ENCODE data around the gene MRPL42. TPM values are rescaled to one million over a fixed set of nuclear protein-coding genes. Genes with fewer than 3 reads are reported as not detected.

MRPL42 gene
- total RNA-seq, 2 donors from 2014 or later: 34.7 to 39.9 TPM

GRCh38 chr12:93521225-93522080 is 54.1 kb downstream of the MRPL42 start:
- Mint-ChIP-seq H3K4me3 (no peak overlapping the region), H3K27ac (no peak overlapping the region), H3K36me3 (ENCODE audit: low read depth) (no peaks in the 10 kb centered on the region), H3K27me3 (peaks cover 5% of the 10 kb centered on the region), H3K4me1 (peaks cover 4% of the 10 kb centered on the region)
- no peak for ATAC-seq
- no peaks in the 10 kb centered on the region for H3K9me3 ChIP-seq (ENCODE audit: control insufficient read depth, low read length, poor library complexity, severe bottlenecking)
- no peak for DNase-seq

GRCh38 chr12:93524386-93525133 is 57.2 kb downstream of the MRPL42 start:
- H3K4me1 Mint-ChIP-seq: peaks cover 5% of the 10 kb centered on the region
- no peak for ATAC-seq
- H3K27ac Mint-ChIP-seq: no peak overlapping the region

GRCh38 chr12:93526786-93527428 is 59.6 kb downstream of the MRPL42 start:
- ATAC-seq (no peak), DNase-seq (no peak)
- H3K9me3 ChIP-seq (ENCODE audit: control insufficient read depth, low read length, poor library complexity, severe bottlenecking): no peaks in the 10 kb centered on the region
- Mint-ChIP-seq H3K4me3 (no peak overlapping the region), H3K27me3 (peaks cover 5% of the 10 kb centered on the region), H3K27ac (no peak overlapping the region), H3K36me3 (ENCODE audit: low read depth) (no peaks in the 10 kb centered on the region), H3K4me1 (peaks cover 12% of the 10 kb centered on the region)

More at GRCh38 chr12:93524386-93525133, 57.2 kb downstream of the MRPL42 start:
- no peak for DNase-seq
- Mint-ChIP-seq H3K27me3 (peaks cover 5% of the 10 kb centered on the region), H3K4me3 (no peak overlapping the region), H3K36me3 (ENCODE audit: low read depth) (no peaks in the 10 kb centered on the region)
- H3K9me3 ChIP-seq (ENCODE audit: control insufficient read depth, low read length, poor library complexity, severe bottlenecking): no peaks in the 10 kb centered on the region

GRCh38 chr12:93530358-93530757 is 63.0 kb downstream of the MRPL42 start:
- DNase-seq: no peak
- Mint-ChIP-seq H3K4me1 (peaks cover 10% of the 10 kb centered on the region), H3K36me3 (ENCODE audit: low read depth) (peaks cover 2% of the 10 kb centered on the region), H3K27me3 (no peaks in the 10 kb centered on the region), H3K4me3 (no peak overlapping the region), H3K27ac (peak overlapping the region; percentile 69)
- ATAC-seq: no peak
- H3K9me3 ChIP-seq (ENCODE audit: control insufficient read depth, low read length, poor library complexity, severe bottlenecking): no peaks in the 10 kb centered on the region

GRCh38 chr12:93533310-93533709 is 66.0 kb downstream of the MRPL42 start:
- Mint-ChIP-seq H3K36me3 (ENCODE audit: low read depth) (peaks cover 2% of the 10 kb centered on the region), H3K4me1 (peaks cover 12% of the 10 kb centered on the region), H3K27me3 (no peaks in the 10 kb centered on the region), H3K27ac (no peak overlapping the region), H3K4me3 (no peak overlapping the region)
- DNase-seq: no peak
- ATAC-seq: no peak
- no peaks in the 10 kb centered on the region for H3K9me3 ChIP-seq (ENCODE audit: control insufficient read depth, low read length, poor library complexity, severe bottlenecking)

GRCh38 chr12:93536111-93536765 is 68.9 kb downstream of the MRPL42 start:
- Mint-ChIP-seq H3K4me1 (peaks cover 10% of the 10 kb centered on the region), H3K27ac (no peak overlapping the region), H3K4me3 (no peak overlapping the region), H3K36me3 (ENCODE audit: low read depth) (peaks cover 2% of the 10 kb centered on the region), H3K27me3 (no peaks in the 10 kb centered on the region)
- ATAC-seq: no peak
- H3K9me3 ChIP-seq (ENCODE audit: control insufficient read depth, low read length, poor library complexity, severe bottlenecking): no peaks in the 10 kb centered on the region
- DNase-seq: no peak

GRCh38 chr12:93536766-93537488 is 69.6 kb downstream of the MRPL42 start:
- Mint-ChIP-seq H3K4me3 (no peak overlapping the region), H3K36me3 (ENCODE audit: low read depth) (peaks cover 2% of the 10 kb centered on the region), H3K4me1 (peaks cover 16% of the 10 kb centered on the region), H3K27ac (no peak overlapping the region), H3K27me3 (no peaks in the 10 kb centered on the region)
- ATAC-seq: no peak
- H3K9me3 ChIP-seq (ENCODE audit: control insufficient read depth, low read length, poor library complexity, severe bottlenecking): no peaks in the 10 kb centered on the region
- DNase-seq: no peak

- H3K4me1 Mint-ChIP-seq: peaks cover 17% of the 10 kb centered on the region
- no peak overlapping the region for H3K27ac Mint-ChIP-seq
- no peaks in the 10 kb centered on the region for H3K27me3 Mint-ChIP-seq
- DNase-seq (no peak), ATAC-seq (no peak)
- H3K4me3 Mint-ChIP-seq: no peak overlapping the region
- H3K9me3 ChIP-seq (ENCODE audit: control insufficient read depth, low read length, poor library complexity, severe bottlenecking): no peaks in the 10 kb centered on the region
- peaks cover 2% of the 10 kb centered on the region for H3K36me3 Mint-ChIP-seq (ENCODE audit: low read depth)
These were observed 70.5 kb downstream of the MRPL42 start for GRCh38 chr12:93537769-93538168.

GRCh38 chr12:93539821-93540220 is 72.5 kb downstream of the MRPL42 start:
- no peak overlapping the region for H3K27ac Mint-ChIP-seq
- ATAC-seq (no peak), DNase-seq (no peak)
- H3K4me3 Mint-ChIP-seq: no peak overlapping the region
- peaks cover 17% of the 10 kb centered on the region for H3K4me1 Mint-ChIP-seq
- H3K27me3 Mint-ChIP-seq: no peaks in the 10 kb centered on the region
- H3K9me3 ChIP-seq (ENCODE audit: control insufficient read depth, low read length, poor library complexity, severe bottlenecking): no peaks in the 10 kb centered on the region
- peaks cover 6% of the 10 kb centered on the region for H3K36me3 Mint-ChIP-seq (ENCODE audit: low read depth)

GRCh38 chr12:93540466-93540865 is 73.2 kb downstream of the MRPL42 start:
- H3K9me3 ChIP-seq (ENCODE audit: control insufficient read depth, low read length, poor library complexity, severe bottlenecking): no peaks in the 10 kb centered on the region
- Mint-ChIP-seq H3K36me3 (ENCODE audit: low read depth) (peaks cover 4% of the 10 kb centered on the region), H3K4me1 (peaks cover 17% of the 10 kb centered on the region), H3K27ac (no peak overlapping the region), H3K27me3 (no peaks in the 10 kb centered on the region), H3K4me3 (no peak overlapping the region)
- no peak for ATAC-seq
- DNase-seq: no peak

GRCh38 chr12:93541578-93542225 is 74.4 kb downstream of the MRPL42 start:
- H3K4me1 Mint-ChIP-seq: peaks cover 13% of the 10 kb centered on the region
- no peak overlapping the region for H3K4me3 Mint-ChIP-seq
- no peaks in the 10 kb centered on the region for H3K27me3 Mint-ChIP-seq
- peaks cover 4% of the 10 kb centered on the region for H3K36me3 Mint-ChIP-seq (ENCODE audit: low read depth)
- H3K27ac Mint-ChIP-seq: peak overlapping the region; percentile 84
- ATAC-seq (no peak), DNase-seq (no peak)
- H3K9me3 ChIP-seq (ENCODE audit: control insufficient read depth, low read length, poor library complexity, severe bottlenecking): no peaks in the 10 kb centered on the region

GRCh38 chr12:93547778-93548177 is 80.5 kb downstream of the MRPL42 start:
- peaks cover 7% of the 10 kb centered on the region for H3K4me1 Mint-ChIP-seq
- no peak for ATAC-seq
- peak overlapping the region; percentile 43 for H3K27ac Mint-ChIP-seq

More at GRCh38 chr12:93547778-93548177, 80.5 kb downstream of the MRPL42 start:
- no peaks in the 10 kb centered on the region for H3K9me3 ChIP-seq (ENCODE audit: control insufficient read depth, low read length, poor library complexity, severe bottlenecking)
- Mint-ChIP-seq H3K27me3 (no peaks in the 10 kb centered on the region), H3K4me3 (no peak overlapping the region), H3K36me3 (ENCODE audit: low read depth) (peaks cover 4% of the 10 kb centered on the region)
- DNase-seq: no peak
